Fibroblast of skin of left biceps (primary cell): ENCODE results near the gene INA.

Experiments
- DNase-seq, 2 experiments: peaks; one replicate each; pipeline ENCODE4 v3.0.0-alpha.2; 2013; ENCODE audit warnings: low read depth in 2 of 2

INA gene

DNA sequence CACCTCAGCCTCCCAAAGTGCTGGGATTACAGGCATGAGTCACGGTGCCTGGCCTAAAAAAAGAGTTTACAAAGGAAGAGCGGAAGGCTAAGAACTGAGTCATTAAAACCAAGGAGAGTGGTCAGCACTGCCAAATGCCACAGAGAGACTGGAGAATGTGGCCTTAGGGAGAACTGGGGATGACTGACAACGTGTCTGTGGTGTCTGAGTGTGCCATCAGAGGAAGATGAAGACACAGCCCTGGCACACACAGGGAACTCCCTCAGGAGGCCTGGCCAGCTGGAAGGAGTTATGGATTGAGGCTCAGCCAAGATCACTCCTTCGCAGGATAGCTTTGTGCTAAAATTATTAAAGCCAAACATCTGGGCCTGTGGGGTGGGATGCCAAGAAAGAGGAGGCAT, 3.9 kb upstream of the INA start:
- peak; percentile 89 for DNase-seq

DNA sequence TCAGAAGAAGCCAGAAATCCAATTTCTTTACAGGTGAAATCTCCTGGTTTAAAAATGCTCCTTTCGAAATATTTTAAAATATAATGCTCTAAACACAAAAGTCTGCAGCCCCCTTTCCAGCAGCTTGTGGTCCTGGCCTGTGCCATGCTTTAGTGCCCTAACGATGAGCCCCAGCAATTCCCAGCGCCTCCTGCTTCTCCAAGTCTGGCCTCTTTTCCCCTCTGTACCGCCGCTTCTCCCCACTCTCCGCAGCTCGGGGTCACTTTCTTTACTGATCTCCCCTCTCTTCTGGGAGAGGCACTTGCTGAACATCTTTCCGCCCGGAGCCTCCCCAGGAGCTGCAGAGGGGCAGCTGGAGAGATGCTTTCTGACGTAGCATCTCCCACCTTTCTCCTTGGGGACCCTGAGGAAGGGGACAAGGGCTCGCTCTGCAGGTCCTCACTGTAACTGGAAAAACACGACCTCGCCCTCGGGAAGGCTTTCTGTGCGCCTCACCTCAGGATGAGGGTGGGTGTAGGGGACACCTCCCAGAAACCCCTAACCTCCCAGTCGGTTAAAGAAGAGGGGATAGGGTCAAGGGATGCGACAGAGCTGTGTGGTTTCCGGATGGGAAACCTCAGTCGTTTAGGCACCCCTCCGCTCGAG, 565 bp upstream of the INA start:
- DNase-seq: no peak

DNA sequence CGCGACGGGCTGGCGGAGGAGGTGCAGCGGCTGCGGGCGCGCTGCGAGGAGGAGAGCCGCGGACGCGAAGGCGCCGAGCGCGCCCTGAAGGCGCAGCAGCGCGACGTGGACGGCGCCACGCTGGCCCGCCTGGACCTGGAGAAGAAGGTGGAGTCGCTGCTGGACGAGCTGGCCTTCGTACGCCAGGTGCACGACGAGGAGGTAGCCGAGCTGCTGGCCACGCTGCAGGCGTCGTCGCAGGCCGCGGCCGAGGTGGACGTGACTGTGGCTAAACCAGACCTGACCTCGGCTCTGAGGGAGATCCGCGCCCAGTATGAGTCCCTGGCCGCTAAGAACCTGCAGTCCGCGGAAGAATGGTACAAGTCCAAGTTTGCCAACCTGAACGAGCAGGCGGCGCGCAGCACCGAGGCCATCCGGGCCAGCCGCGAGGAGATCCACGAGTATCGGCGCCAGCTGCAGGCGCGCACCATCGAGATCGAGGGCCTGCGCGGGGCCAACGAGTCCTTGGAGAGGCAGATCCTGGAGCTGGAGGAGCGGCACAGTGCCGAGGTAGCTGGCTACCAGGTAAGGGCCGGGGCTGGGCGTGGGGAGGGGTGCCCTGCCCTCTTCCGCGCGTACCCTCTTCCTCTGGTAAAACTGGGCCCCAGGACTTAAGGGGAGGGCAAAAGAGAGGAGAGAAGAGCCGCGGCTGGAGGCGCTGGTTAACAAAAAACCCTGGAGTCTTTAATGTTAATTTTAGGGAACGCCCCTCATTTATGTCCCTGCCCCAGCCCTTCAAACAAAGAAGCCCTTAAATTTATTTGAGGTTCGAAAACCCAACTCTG, 987 bp downstream of the INA start:
- no peak for DNase-seq

DNA sequence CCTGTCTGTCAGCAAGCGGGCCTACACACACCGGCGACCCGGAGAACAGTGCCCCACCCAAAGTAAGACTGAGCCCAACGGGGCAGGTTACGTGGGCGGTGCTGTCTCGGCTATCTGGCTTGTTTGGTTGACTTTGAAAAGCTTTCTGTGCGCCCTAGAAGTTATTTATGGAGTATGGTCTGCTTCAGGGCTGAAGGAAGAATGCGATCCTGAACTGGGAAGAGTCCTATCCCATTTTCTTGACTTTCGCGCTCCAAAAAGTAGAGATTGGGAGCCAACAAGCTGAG, 1.5 kb downstream of the INA start:
- DNase-seq: no peak

DNA sequence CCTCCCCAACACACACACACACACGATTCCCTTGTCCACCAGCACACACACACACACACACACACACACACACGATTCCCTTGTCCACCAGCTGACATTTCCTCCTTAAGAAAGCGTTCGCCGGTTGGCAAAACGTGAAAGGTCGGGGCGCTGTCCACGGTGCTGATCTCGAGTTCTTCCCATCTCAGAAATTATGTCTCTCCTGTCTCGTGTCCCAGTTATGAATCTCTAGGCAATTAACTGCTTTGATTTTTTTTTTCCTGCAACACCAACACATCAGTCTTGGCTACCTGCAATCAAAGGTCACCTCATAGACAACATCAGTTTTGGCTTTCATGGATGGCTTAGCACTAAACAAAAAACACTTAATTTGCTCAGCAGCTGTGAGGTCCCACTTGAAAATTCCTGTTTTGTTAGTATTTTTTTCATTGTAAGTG, 1.9 kb downstream of the INA start:
- no peak for DNase-seq

DNA sequence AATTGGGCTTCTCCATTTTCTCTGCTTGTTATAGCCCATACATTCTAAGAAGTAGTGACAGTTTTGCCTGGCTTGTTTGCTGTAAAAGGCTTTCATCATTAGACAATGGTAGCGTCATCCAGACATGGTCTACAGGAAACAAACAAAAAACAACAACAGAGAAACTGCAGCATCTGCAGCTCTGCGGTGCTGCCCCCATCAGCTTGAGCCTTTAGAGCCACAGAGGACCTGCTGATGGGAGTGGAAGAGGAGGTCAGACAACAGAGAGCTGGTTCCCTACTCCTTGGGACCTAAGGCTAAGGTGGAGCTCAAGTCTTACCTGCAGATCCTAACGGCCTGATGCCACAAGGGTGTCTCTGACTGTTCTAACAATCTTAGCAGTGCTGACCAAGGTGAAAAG, 3.1 kb downstream of the INA start:
- DNase-seq: no peak

DNA sequence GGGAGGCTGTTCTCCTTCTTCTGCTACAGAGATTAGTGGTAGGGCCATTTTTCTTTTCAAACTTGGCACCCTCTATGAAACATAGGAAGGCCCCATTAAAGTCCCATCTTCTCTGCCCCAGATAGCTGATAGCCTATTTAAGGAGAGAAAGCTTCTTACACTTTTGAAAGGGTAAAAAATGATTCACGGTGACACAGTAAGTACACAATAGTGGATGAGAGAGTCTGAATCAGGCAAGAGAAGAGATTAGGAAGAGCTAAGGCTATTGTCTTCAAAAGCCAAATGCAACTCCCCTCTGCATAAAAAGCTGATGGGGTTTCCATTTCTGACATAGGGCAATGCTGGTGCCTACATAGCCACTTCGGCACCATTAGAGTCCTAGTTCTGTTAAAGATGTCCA, 3.6 kb downstream of the INA start:
- DNase-seq: no peak

DNA sequence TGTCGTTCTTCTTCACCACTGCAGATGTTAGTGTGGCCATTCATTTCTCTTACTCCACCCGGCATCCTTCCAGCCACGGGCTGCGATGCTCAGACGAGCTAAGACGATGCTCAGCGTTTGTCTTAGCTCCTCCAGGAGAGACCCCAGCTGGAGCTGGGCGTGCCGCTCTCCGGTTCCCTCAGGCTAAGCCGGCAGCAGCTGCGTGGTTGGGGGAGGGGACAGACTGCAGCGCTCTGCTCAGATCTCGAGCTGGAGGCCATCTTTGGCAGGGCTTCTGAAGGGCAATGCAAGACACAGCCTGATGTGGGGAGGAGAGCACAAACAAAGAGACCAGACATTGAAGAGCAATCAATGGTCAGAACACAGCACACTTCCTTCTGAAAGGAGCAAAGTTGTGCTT, 4.8 kb downstream of the INA start:
- DNase-seq: no peak

DNA sequence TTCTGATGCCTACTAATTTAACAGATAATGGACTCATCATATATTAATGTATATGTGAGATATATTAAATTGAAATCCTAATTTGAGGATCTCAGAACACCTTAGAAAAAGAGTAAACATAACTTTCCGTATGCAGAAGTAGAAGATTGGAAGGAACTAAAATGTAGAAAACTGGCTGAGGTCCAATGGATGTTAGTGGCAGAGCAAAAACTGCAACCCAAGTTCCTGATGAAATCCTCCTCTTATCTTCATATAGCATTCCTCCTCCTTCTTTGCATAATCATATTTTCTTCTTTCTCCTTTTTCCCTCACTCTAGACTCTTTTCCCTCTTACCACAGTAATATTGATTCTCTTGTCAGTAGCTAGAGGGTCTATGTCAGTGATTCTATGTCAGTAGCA, 6.0 kb downstream of the INA start:
- DNase-seq: no peak

DNA sequence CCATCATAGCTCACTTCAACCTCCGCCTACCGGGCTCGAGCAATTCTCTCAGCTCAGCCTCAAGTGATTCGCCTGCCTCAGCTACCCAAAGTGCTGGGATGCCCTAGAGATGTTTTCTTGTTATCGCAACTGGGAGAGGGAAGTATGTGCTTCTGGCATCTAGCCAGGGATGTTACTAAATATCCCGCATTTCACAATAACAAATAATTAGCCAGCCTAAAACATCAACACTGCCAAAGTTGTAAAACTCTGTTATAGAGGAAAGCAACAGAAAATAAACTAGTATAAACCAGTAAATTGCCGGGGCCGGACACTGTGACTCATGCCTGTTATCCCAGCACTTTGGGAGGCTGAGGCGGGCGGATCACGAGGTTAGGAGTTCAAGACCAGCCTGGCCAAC, 7.2 kb downstream of the INA start:
- no peak for DNase-seq

DNA sequence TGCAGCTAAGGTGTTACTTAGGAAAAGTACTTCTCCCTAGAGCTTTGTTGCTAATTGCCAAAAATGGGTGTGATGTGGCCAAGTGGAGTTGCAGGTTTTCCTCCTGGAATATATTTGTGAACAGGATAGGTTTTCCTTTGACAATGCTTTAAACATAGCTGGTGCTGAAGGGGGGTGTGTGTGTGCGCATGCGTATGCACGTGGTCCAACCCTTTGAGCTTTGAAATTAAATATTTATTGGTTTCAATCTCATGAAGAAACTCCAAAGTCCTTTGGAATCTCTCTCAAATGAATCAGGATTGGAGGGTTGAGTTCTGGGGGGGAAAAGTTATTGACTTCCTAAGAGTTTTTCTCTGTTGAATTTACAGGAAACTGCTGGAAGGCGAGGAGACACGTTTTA, 11.1 kb downstream of the INA start:
- no peak for DNase-seq

DNA sequence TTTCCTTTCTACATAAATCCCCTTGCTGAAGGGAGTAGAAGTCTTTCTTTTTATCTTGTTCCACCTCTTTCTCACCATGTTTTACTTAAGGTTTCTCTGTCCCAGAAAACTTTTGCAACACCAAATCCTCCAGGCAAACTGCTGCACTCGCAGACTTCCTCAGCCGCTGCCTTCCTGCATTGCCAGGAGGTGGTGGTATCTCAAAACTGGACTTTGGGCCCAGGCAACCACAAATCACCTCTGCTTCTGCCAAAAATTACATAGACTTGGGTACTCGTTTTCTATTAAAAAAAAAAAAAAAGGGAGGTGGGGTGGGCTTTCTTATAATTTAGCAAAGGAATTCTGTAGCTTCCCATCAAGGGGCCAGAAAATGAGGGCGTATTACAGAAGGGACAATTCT, 14.7 kb downstream of the INA start:
- DNase-seq: no peak

DNA sequence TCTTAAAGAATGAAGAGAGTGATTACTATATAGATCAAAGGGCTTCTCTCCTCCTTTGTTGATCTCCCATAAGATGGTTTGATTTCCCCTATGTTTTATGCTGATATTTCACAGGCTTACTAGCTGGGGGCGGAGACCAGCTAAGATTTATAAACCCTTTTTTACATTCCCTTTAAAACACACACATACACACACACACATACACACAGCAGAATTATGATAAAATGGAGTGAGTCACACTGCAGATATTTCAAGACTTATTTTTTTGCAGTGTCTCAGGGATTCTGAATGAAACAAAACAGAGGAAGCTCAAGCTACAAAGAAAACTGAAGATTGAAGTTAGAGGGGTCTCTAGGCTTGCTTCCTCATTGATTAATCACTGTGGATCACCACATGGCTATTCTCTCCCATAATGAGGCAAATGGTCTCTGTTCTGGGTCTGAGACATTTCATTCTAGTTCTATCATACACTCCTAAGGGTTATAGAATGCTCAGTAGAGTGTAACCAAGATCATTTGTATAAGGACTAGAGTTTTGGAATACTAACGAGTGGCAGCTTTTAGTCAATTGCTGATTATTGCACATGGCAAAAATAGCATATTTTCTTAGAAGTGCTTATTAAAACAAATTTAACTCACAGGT, 18.6 kb downstream of the INA start:
- peak; percentile 59 to 62 for DNase-seq

DNA sequence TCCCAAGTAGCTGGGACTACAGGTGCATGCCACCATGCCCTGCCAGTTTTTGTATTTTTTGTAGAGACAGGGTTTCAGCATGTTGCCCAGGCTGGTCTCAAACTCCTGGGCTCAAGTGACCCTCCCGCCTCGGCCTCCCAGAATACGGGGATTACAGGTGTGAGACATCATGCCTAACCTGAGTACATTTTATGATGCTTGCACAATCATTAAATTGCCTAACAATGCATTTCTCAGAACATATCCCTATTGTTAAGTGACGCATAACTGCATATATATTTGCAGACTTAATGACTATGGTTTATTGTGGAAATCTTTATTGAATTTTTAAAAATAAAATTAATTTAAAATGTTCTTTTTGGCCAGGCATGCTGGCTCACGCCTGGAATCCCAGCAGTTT, 30.7 kb downstream of the INA start:
- DNase-seq: no peak

DNA sequence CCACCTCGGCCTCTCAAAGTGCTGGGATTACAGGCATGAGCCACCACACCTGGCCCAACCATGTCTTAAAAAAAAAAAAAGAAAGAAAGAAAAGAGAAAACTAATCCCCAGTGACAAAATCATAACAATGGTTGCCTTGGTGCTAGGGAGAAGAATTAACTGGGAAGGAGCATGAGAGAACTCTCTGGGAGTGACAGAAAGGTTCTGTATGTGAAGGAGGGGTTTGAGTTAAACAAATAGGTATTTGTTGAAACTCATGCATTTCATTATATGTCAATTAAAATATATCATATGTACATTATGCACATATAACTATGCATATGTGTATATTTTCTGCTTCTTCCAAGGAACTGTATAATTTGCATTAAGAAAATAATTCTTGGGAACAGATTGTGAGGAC, 33.3 kb downstream of the INA start:
- DNase-seq: no peak

DNA sequence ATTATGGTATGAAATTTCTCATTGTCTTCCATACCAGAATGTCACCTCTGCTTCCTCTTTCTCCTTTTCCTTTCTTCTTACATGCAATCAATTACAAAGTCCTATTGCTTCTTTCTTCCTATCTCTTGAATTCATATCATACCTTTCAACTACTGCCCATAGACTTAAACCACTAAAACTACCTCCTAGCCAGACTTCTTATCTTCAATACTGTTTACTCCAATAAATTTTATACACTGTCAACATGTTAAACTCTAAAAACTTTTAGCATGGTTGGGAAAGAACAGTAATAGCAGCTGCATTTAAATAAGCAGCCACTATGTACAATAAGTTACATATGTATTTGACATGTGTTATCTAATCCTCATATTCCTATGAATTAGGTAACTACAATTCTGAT, 39.1 kb downstream of the INA start:
- no peak for DNase-seq

DNA sequence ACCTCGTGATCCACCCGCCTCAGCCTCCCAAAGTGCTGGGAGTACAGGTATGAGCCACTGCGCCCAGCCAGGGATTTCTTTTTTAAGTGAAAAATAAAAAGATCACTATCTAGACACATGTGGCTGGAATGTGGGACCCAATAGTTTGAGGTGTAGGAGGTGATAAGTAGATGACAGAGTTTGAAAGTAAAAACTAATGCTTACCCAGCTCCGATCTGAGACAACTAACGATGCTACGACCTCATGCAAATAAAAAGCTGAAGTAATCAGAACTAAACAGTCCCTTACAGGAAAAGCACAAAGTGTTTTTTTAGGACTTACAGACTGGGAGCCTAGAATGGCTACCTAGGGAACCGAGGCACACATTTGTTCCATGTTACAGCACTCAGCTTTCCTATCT, 51.0 kb downstream of the INA start:
- no peak for DNase-seq

DNA sequence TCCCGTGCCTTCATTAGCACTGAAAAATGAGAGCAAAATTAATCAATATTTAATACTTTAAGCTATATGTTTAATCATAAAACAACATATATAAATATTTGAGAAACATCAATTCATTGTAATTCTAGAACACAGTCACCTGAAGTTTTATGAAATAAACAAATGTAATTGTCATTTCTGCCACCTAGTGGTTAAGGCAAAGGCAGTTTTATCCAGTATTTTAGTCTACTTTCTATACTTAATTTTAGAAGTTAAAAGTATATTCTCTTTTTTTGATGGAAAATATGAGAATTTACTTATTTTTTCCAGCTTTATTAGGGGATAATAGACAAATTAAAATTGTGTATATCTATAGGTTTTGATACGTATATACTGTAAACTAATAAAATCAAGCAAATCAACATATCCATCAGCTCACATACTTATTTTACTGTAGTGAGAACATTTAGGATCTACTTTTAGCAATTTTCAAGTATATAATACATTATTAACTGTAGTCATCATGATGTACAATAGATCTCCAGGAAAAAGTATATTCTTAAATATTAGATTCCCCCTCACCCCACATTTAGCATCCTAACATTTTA, 57.1 kb downstream of the INA start:
- no peak for DNase-seq

DNA sequence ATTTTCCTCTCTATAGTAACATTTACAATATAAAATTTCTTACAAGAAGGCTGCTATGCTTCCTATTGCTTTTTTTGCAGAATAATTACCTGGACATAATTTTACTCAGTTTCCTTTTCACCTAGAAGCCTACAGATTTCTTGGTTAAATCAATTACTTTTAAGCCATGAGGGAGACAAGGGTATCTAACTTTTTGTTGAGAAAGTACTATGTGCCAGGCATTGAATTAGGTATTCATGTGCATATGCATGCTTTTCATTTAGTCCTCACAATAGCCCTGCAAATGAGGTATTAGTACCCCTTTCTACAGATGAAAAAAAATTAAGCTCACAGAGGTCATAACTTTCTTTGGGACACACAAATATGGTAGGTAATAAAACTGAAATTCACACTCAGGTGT, 57.6 kb downstream of the INA start:
- no peak for DNase-seq

DNA sequence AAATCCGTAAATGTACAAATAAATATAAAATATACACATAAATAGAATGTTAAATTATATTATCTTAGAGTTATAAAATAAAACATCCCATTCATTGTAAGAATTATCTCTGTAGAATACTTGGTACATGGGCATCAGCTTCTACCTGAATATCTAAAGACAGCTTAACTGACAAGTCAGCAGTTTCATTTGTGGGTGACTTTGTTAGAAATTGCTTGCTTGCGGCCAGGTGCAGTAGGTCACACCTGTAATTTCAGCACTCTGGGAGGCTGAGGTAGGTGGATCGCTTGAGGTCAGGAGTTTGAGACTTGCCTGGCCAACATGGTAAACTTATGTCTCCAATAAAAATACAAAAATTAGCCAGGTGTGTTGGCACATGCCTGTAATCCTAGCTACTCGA, 59.4 kb downstream of the INA start:
- no peak for DNase-seq
